ENCODE results near the gene PHF8. TPM values are rescaled to one million over a fixed set of nuclear protein-coding genes. Genes with fewer than 3 reads are reported as not detected.

The PHF8 gene
- total and polyA plus RNA-seq, 10 donors = 4.8 to 53.5 (median 36.2) TPM

GRCh38 chrX:53939127-53939526 is 105.1 kb downstream of the PHF8 start:
- H3K27ac ChIP-seq = no peak overlapping the region
- no peaks in the 10 kb centered on the region for H3K27me3 ChIP-seq (replicated peaks in 1 of 7)
- H3K36me3 ChIP-seq = peaks cover 0 to 80% (median 36%) of the 10 kb centered on the region in 6 donors
- TF ChIP-seq POLR2A (IDR thresholded peaks at IDR 0.05) (no peak), POLR2AphosphoS5 (IDR thresholded peaks at IDR 0.05) (no peak), CTCF (IDR thresholded peaks at IDR 0.05 in 8 of 11, conservative IDR thresholded peaks at IDR 0.05 in 3 of 11) (no peak)
- WGBS, 5 donors = 31 to 72% (median 57%) methylated on average over 1 to 3 of the region's 3 CpGs
- no peak for DNase-seq
- no peaks in the 10 kb centered on the region for H3K4me1 ChIP-seq
- intact Hi-C loops (cut with DNase I; ENCODE audit: low total_unique reads) = no loop called here
- H3K9me3 ChIP-seq = no peaks in the 10 kb centered on the region
- H3K4me3 ChIP-seq = no peak overlapping the region

- DNase-seq = no peak
- TF ChIP-seq POLR2A (IDR thresholded peaks at IDR 0.05) = no peak
- TF ChIP-seq POLR2AphosphoS5 (IDR thresholded peaks at IDR 0.05) = no peak
- no peak for TF ChIP-seq CTCF (IDR thresholded peaks at IDR 0.05 in 8 of 11, conservative IDR thresholded peaks at IDR 0.05 in 3 of 11)
- 59 to 89% (median 81%) methylated on average over 5 of the region's 5 CpGs for WGBS, 5 donors
- H3K27me3 ChIP-seq (replicated peaks in 1 of 7) = no peaks in the 10 kb centered on the region
- intact Hi-C loops (cut with DNase I; ENCODE audit: low total_unique reads) = no loop called here
- no peak overlapping the region for H3K4me3 ChIP-seq
- no peaks in the 10 kb centered on the region for H3K9me3 ChIP-seq
- no peak overlapping the region for H3K27ac ChIP-seq
- H3K36me3 ChIP-seq = peaks cover 0 to under 1% (median 0%) of the 10 kb centered on the region in 6 donors
- no peaks in the 10 kb centered on the region for H3K4me1 ChIP-seq
These were observed 113.5 kb downstream of the PHF8 start for GRCh38 chrX:53930515-53931380.

GRCh38 chrX:53926030-53926429 is 118.2 kb downstream of the PHF8 start:
- TF ChIP-seq POLR2A (IDR thresholded peaks at IDR 0.05) = no peak
- TF ChIP-seq POLR2AphosphoS5 (IDR thresholded peaks at IDR 0.05) = no peak
- no peak for TF ChIP-seq CTCF (IDR thresholded peaks at IDR 0.05 in 8 of 11, conservative IDR thresholded peaks at IDR 0.05 in 3 of 11)
- Histone ChIP-seq H3K36me3 (no peaks in the 10 kb centered on the region), H3K4me1 (no peaks in the 10 kb centered on the region), H3K4me3 (no peak overlapping the region), H3K9me3 (no peaks in the 10 kb centered on the region), H3K27ac (no peak overlapping the region), H3K27me3 (replicated peaks in 1 of 7) (no peaks in the 10 kb centered on the region)
- WGBS, 5 donors = 69 to 81% (median 75%) methylated on average over 5 of the region's 5 CpGs
- intact Hi-C loops (cut with DNase I; ENCODE audit: low total_unique reads) = no loop called here
- no peak for DNase-seq

GRCh38 chrX:53918702-53919101 is 125.6 kb downstream of the PHF8 start:
- H3K4me3 ChIP-seq = no peak overlapping the region
- TF ChIP-seq POLR2AphosphoS5 (IDR thresholded peaks at IDR 0.05) = no peak
- no peak for TF ChIP-seq POLR2A (IDR thresholded peaks at IDR 0.05)
- H3K4me1 ChIP-seq = no peaks in the 10 kb centered on the region
- H3K27ac ChIP-seq = no peak overlapping the region
- intact Hi-C loops (cut with DNase I; ENCODE audit: low total_unique reads) = no loop called here
- H3K36me3 ChIP-seq = no peaks in the 10 kb centered on the region
- H3K27me3 ChIP-seq (replicated peaks in 1 of 7) = no peaks in the 10 kb centered on the region
- no peak for DNase-seq
- H3K9me3 ChIP-seq = no peaks in the 10 kb centered on the region
